GM18907 (cell line): ENCODE results near the gene PARP15.
"Not testable (repeated sequence)": the region's sequence is repeated elsewhere in the genome, so short reads cannot be mapped to it uniquely, and the experiment has no call there.

ENCODE experiments used
- ATAC-seq: cut with Tn5 transposase; IDR thresholded peaks from one replicate; pipeline ENCODE4 v1.9.1; 2021; ENCODE audit warnings: mild to moderate bottlenecking, moderate library complexity; ENCODE audit not compliant: unreplicated experiment

The PARP15 gene

GRCh38 chr3:122661633-122662032, 84.2 kb downstream of the PARP15 start:
- no peak for ATAC-seq

- no peak for ATAC-seq
These were observed 85.1 kb downstream of the PARP15 start for GRCh38 chr3:122662505-122662904.

- ATAC-seq = no peak
These were observed 87.9 kb downstream of the PARP15 start for GRCh38 chr3:122665226-122665786.

GRCh38 chr3:122665881-122666280, 88.4 kb downstream of the PARP15 start:
- ATAC-seq = no peak

GRCh38 chr3:122668930-122669730, 91.7 kb downstream of the PARP15 start:
- ATAC-seq = peak; percentile 71

- ATAC-seq = no peak
These were observed 94.1 kb downstream of the PARP15 start for GRCh38 chr3:122671553-122671952.

GRCh38 chr3:122674339-122674738, 96.9 kb downstream of the PARP15 start:
- no peak for ATAC-seq

- ATAC-seq = no peak
These were observed 99.3 kb downstream of the PARP15 start for GRCh38 chr3:122676759-122677158.

GRCh38 chr3:122677216-122677615, 99.8 kb downstream of the PARP15 start:
- ATAC-seq = no peak

GRCh38 chr3:122678506-122678905, 101.1 kb downstream of the PARP15 start:
- no peak for ATAC-seq

GRCh38 chr3:122679085-122679881, 101.8 kb downstream of the PARP15 start:
- peak; percentile 36 for ATAC-seq

GRCh38 chr3:122679882-122680474, 102.5 kb downstream of the PARP15 start:
- peak; percentile 22 for ATAC-seq

GRCh38 chr3:122680475-122681283, 103.2 kb downstream of the PARP15 start, which contains the start of gene PARP14:
Gene PARP14 (plus strand): TSS chr3:122680839. CDS start chr3:122680884, 45 bp downstream.
- peak; percentile 47 for ATAC-seq

GRCh38 chr3:122681284-122681973, 104.0 kb downstream of the PARP15 start:
- no peak for ATAC-seq

- no peak for ATAC-seq
These were observed 104.5 kb downstream of the PARP15 start for GRCh38 chr3:122681974-122682409.

GRCh38 chr3:122682778-122683411, 105.4 kb downstream of the PARP15 start:
- not testable (repeated sequence) for ATAC-seq

GRCh38 chr3:122687298-122687697, 109.8 kb downstream of the PARP15 start:
- ATAC-seq = no peak
